SK-N-SH (cell line): Measurements from ENCODE around the gene ZNF764.

ENCODE experiments used
- CHD2 ChIP-seq: fragments of 150-350 bp; IDR thresholded peaks from 2 replicates; pipeline ENCODE4 v1.6.1; 2018; ENCODE audit warnings: low read length; ENCODE audit not compliant: partially characterized antibody
- CTCF ChIP-seq: fragments of 200-600 bp; sonication (generic); IDR thresholded peaks from 2 replicates; pipeline ENCODE4 v1.6.1; 2017; ENCODE audit warnings: antibody characterized with exemption, mild to moderate bottlenecking, moderate library complexity
- EP300 ChIP-seq, 2 experiments: IDR thresholded peaks; 2 replicates each; pipeline versions ENCODE4 v1.4.0 to v1.6.1; 2012; ENCODE audit warnings: borderline replicate concordance in 1 of 2, low read depth in 1 of 2, low read length in 1 of 2
- POLR2AphosphoS5 ChIP-seq: IDR thresholded peaks from 2 replicates; pipeline ENCODE4 v1.6.1; 2012; ENCODE audit warnings: low read depth, low read length
- RAD21 ChIP-seq: IDR thresholded peaks from 2 replicates; pipeline ENCODE4 v1.6.1; 2012; ENCODE audit warnings: mild to moderate bottlenecking, low read length
- RXRA ChIP-seq: IDR thresholded peaks from 2 replicates; pipeline ENCODE4 v1.4.0; 2012; ENCODE audit warnings: low read depth, mild to moderate bottlenecking, borderline replicate concordance
- SMC3 ChIP-seq: IDR thresholded peaks from 2 replicates; pipeline ENCODE4 v1.6.1; 2012; ENCODE audit warnings: low read depth, low read length, improper control_type of control experiment
- TAF1 ChIP-seq: IDR thresholded peaks from 2 replicates; pipeline ENCODE4 v1.6.1; 2012; ENCODE audit warnings: low read depth, mild to moderate bottlenecking, low read length, moderate library complexity, borderline replicate concordance
- YY1 ChIP-seq: IDR thresholded peaks from 2 replicates; pipeline ENCODE4 v1.4.0; 2012; ENCODE audit warnings: low read depth, mild to moderate bottlenecking
- ZBTB33 ChIP-seq: IDR thresholded peaks from 2 replicates; pipeline ENCODE4 v1.4.0; 2012; ENCODE audit warnings: low read depth, borderline replicate concordance

GRCh38 chr16:30524575-30525568, 33.3 kb downstream of the ZNF764 start:
- no peak for TF ChIP-seq RAD21
- TF ChIP-seq CTCF: no peak
- TF ChIP-seq CHD2: no peak
- no peak for TF ChIP-seq TAF1
- no peak for TF ChIP-seq YY1
- TF ChIP-seq POLR2AphosphoS5: no peak
- TF ChIP-seq SMC3: no peak
- TF ChIP-seq ZBTB33: no peak
- no peak for TF ChIP-seq EP300 (IDR thresholded peaks at IDR 0.05; ENCODE audit: borderline replicate concordance in 1 of 2, low read depth in 1 of 2, low read length in 1 of 2)
- no peak for TF ChIP-seq RXRA
